Measurements from ENCODE around the gene SLC35B2. TPM values are rescaled to one million over a fixed set of nuclear protein-coding genes. Genes with fewer than 3 reads are reported as not detected.

SLC35B2 gene
- total RNA-seq, 2 experiments from 2014 or later: 13.9 to 16.5 TPM

DNA sequence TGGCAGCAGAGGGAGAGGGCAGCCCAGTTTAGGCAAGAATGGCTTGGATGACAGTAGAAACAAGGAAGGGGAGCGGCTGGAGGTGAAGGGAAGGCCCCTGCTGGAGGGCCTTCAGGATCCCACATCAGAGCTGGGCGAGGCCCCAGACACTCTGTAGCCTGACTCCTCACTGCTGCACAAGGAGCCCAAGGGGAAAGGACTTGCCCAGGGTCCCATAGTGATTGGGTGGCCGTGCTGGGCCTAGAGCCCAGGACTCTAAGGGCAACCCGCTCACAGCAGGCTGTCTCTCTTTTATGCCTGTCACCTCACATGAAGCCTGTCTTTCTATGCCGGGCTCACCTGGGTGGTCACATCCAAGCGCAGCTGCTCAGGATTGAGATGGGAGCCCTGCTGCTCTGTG, 46.5 kb upstream of the SLC35B2 start:
- ChIA-PET CTCF (ENCODE audit: unreplicated experiment) (no interaction called here), POLR2A (no interaction called here)
- Histone ChIP-seq H3K4me3 (ENCODE audit: low read depth, low read length, poor library complexity, severe bottlenecking) (no peak overlapping the region), H2AFZ (ENCODE audit: low read length) (no peak overlapping the region), H3K36me3 (ENCODE audit: insufficient read depth, low read length) (peaks cover 76% of the 10 kb centered on the region), H3K4me2 (ENCODE audit: low read length) (no peak overlapping the region), H3K79me2 (ENCODE audit: insufficient read depth, low read depth, low read length) (no peaks in the 10 kb centered on the region), H3K4me1 (ENCODE audit: insufficient read depth, low read length, poor library complexity, severe bottlenecking) (no peaks in the 10 kb centered on the region), H3K9me2 (ENCODE audit: insufficient read depth, low read length) (no peaks in the 10 kb centered on the region), H3K27ac (ENCODE audit: low read depth, low read length, poor library complexity, severe bottlenecking) (no peak overlapping the region), H4K20me1 (ENCODE audit: insufficient read depth, low read length) (no peaks in the 10 kb centered on the region), H3K9me3 (ENCODE audit: low read length) (no peaks in the 10 kb centered on the region)
- intact Hi-C loops (cut with micrococcal nuclease; ENCODE audit: unreplicated experiment): loop anchor here (1.0 kb wide), 1 partner anchor 36 kb away; no protein-coding TSS in a partner anchor
- no TSS peak for BruUV-seq (replicated peaks)
- DNase-seq (ENCODE audit: low spot score): no peak
- TF ChIP-seq, protein P1, sequence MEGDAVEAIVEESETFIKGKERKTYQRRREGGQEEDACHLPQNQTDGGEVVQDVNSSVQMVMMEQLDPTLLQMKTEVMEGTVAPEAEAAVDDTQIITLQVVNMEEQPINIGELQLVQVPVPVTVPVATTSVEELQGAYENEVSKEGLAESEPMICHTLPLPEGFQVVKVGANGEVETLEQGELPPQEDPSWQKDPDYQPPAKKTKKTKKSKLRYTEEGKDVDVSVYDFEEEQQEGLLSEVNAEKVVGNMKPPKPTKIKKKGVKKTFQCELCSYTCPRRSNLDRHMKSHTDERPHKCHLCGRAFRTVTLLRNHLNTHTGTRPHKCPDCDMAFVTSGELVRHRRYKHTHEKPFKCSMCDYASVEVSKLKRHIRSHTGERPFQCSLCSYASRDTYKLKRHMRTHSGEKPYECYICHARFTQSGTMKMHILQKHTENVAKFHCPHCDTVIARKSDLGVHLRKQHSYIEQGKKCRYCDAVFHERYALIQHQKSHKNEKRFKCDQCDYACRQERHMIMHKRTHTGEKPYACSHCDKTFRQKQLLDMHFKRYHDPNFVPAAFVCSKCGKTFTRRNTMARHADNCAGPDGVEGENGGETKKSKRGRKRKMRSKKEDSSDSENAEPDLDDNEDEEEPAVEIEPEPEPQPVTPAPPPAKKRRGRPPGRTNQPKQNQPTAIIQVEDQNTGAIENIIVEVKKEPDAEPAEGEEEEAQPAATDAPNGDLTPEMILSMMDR (conservative IDR thresholded peaks at IDR 0.05; ENCODE audit: low read length): no peak
- TF ChIP-seq EZH2phosphoT487 (IDR thresholded peaks at IDR 0.05; ENCODE audit: borderline replicate concordance, low read depth, low read length): no peak

DNA sequence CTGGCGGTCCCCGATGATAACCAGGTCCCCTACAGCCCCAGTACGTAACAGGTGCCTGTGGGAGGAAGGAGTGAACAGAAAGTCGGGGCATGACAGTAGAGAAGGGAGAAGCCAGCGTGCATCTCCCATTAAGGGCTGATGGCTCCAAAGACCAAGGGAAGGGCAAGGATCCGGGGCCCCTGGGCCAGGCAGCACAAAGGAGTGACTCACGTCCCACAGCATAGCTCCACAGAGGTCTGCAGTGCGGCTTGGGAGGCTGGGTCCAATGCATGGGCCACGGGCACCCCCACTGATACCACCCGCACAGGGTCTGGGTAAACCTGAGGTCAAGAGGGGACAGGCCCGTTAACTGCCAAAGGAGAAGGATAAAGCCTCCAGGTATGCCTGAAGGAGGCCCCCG, 45.5 kb upstream of the SLC35B2 start:
- Histone ChIP-seq H4K20me1 (ENCODE audit: insufficient read depth, low read length) (no peaks in the 10 kb centered on the region), H2AFZ (ENCODE audit: low read length) (no peak overlapping the region), H3K27ac (ENCODE audit: low read depth, low read length, poor library complexity, severe bottlenecking) (no peak overlapping the region), H3K79me2 (ENCODE audit: insufficient read depth, low read depth, low read length) (no peaks in the 10 kb centered on the region), H3K9me3 (ENCODE audit: low read length) (no peaks in the 10 kb centered on the region), H3K4me1 (ENCODE audit: insufficient read depth, low read length, poor library complexity, severe bottlenecking) (no peaks in the 10 kb centered on the region), H3K36me3 (ENCODE audit: insufficient read depth, low read length) (peaks cover 73% of the 10 kb centered on the region), H3K4me2 (ENCODE audit: low read length) (no peak overlapping the region), H3K4me3 (ENCODE audit: low read depth, low read length, poor library complexity, severe bottlenecking) (no peak overlapping the region), H3K9me2 (ENCODE audit: insufficient read depth, low read length) (no peaks in the 10 kb centered on the region)
- intact Hi-C loops (cut with micrococcal nuclease; ENCODE audit: unreplicated experiment): no loop called here
- no peak for DNase-seq (ENCODE audit: low spot score)
- no TSS peak for BruUV-seq (replicated peaks)
- POLR2A ChIA-PET: no interaction called here
- CTCF ChIA-PET (ENCODE audit: unreplicated experiment): no interaction called here
- no peak for TF ChIP-seq EZH2phosphoT487 (IDR thresholded peaks at IDR 0.05; ENCODE audit: borderline replicate concordance, low read depth, low read length)
- TF ChIP-seq, protein P1 (conservative IDR thresholded peaks at IDR 0.05; ENCODE audit: low read length): no peak

DNA sequence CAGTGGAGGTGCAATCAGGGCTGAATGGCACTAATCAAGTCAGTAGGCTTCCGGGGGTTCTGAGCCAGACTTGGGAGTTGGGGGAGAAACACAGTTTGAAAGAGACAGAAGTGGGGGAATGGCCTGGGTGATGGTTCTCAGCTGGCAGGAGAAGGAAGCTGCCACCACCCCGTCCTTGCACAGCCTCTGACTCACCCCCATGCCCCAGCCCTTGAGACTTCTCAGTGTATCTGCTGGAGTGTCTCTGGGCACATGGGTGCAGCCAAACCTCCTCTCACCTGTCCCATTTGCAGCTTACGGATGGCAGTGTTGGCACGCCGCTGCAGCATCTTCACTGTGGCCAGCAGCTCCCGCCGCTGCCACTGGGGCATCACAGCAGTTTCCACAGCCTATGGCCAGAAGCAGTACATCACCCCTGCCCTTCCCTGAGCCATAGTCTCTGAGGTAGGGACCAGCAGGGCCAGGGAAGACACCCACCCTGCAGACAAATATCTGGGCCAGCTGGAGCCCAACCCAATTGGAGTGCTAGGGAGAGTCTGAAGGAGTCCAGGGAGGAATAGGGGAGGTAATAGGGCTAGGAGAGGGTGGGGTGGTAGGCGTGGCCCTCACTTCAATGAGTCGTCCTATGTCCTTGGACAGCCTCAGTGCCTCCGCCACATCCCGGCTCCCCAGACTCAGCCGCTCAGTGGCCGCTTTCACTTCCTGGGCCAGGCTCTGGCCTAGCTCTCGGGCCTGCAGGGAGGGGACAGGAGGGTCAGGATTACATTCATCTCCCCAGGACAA, 44.6 kb upstream of the SLC35B2 start:
- ChIA-PET CTCF (ENCODE audit: unreplicated experiment) (no interaction called here), POLR2A (no interaction called here)
- intact Hi-C loops (cut with micrococcal nuclease; ENCODE audit: unreplicated experiment): no loop called here
- no peak for DNase-seq (ENCODE audit: low spot score)
- Histone ChIP-seq H3K9me2 (ENCODE audit: insufficient read depth, low read length) (no peaks in the 10 kb centered on the region), H4K20me1 (ENCODE audit: insufficient read depth, low read length) (no peaks in the 10 kb centered on the region), H3K9me3 (ENCODE audit: low read length) (no peaks in the 10 kb centered on the region), H3K79me2 (ENCODE audit: insufficient read depth, low read depth, low read length) (no peaks in the 10 kb centered on the region), H3K36me3 (ENCODE audit: insufficient read depth, low read length) (peaks cover 65% of the 10 kb centered on the region), H3K4me1 (ENCODE audit: insufficient read depth, low read length, poor library complexity, severe bottlenecking) (no peaks in the 10 kb centered on the region), H3K4me2 (ENCODE audit: low read length) (no peak overlapping the region), H3K4me3 (ENCODE audit: low read depth, low read length, poor library complexity, severe bottlenecking) (no peak overlapping the region), H3K27ac (ENCODE audit: low read depth, low read length, poor library complexity, severe bottlenecking) (no peak overlapping the region), H2AFZ (ENCODE audit: low read length) (no peak overlapping the region)
- TF ChIP-seq EZH2phosphoT487 (IDR thresholded peaks at IDR 0.05; ENCODE audit: borderline replicate concordance, low read depth, low read length): no peak
- TF ChIP-seq, protein P1 (conservative IDR thresholded peaks at IDR 0.05; ENCODE audit: low read length): no peak
- BruUV-seq (replicated peaks): no TSS peak

Data from OCI-LY7 (cell line).